Stimulated activated naive CD4-positive, alpha-beta T cell (primary cell): ENCODE measurements around the gene POLR3G.

ENCODE experiments used
- DNase-seq, 6 experiments: peaks; one replicate each; lab custom pipeline; 2025; lab: John Stamatoyannopoulos, UW

Gene POLR3G

GRCh38 chr5:90503596-90503995 lies 28.9 kb downstream of the POLR3G start:
- no peak for DNase-seq

GRCh38 chr5:90504743-90505142 lies 30.1 kb downstream of the POLR3G start:
- no peak for DNase-seq

GRCh38 chr5:90506221-90506620 lies 31.6 kb downstream of the POLR3G start:
- no peak for DNase-seq

- DNase-seq: no peak
Measured at GRCh38 chr5:90510438-90510837, 35.8 kb downstream of the POLR3G start.

GRCh38 chr5:90514520-90514919 lies 39.9 kb downstream of the POLR3G start:
- DNase-seq: no peak

- DNase-seq: no peak
Measured at GRCh38 chr5:90518661-90519060, 44.0 kb downstream of the POLR3G start.

GRCh38 chr5:90519081-90519480 lies 44.4 kb downstream of the POLR3G start:
- DNase-seq: no peak

- peak; percentile 19 to 74 (median 42) for DNase-seq
Measured at GRCh38 chr5:90528601-90529193, 54.0 kb downstream of the POLR3G start.

GRCh38 chr5:90529194-90529938 lies 54.7 kb downstream of the POLR3G start, which contains the start of gene LYSMD3:
Gene LYSMD3, minus strand, starts transcription at chr5:90529584. Its CDS starts 4,295 bp downstream, at chr5:90525289.
- peak; percentile 94 to 99 (median 96) for DNase-seq

GRCh38 chr5:90529939-90530677 lies 55.4 kb downstream of the POLR3G start:
- peak in 4 of 6 experiments; percentile 52 to 99 (median 95) for DNase-seq

- DNase-seq: no peak
Measured at GRCh38 chr5:90530736-90531487, 56.2 kb downstream of the POLR3G start.

- DNase-seq: no peak
Measured at GRCh38 chr5:90533794-90534193, 59.1 kb downstream of the POLR3G start.

- DNase-seq: no peak
Measured at GRCh38 chr5:90534922-90535321, 60.3 kb downstream of the POLR3G start.

- no peak for DNase-seq
Measured at GRCh38 chr5:90542827-90543519, 68.3 kb downstream of the POLR3G start.

GRCh38 chr5:90545511-90545910 lies 70.8 kb downstream of the POLR3G start:
- no peak for DNase-seq

GRCh38 chr5:90546216-90546837 lies 71.7 kb downstream of the POLR3G start:
- DNase-seq: no peak

GRCh38 chr5:90547072-90547536 lies 72.4 kb downstream of the POLR3G start:
- no peak for DNase-seq

- DNase-seq: no peak
Measured at GRCh38 chr5:90548069-90548593, 73.5 kb downstream of the POLR3G start.

GRCh38 chr5:90549223-90549622 lies 74.6 kb downstream of the POLR3G start:
- no peak for DNase-seq

GRCh38 chr5:90549729-90550275 lies 75.1 kb downstream of the POLR3G start:
- DNase-seq: no peak
